ENCODE measurements around the gene GGT6.

- TF ChIP-seq POLR2A (IDR thresholded peaks at IDR 0.05; ENCODE audit: low read depth, low read length) = no peak
- no peak for TF ChIP-seq POLR2AphosphoS5 (IDR thresholded peaks at IDR 0.05; ENCODE audit: low read depth, low read length)
These were observed 9.2 kb upstream of the GGT6 start for GRCh38 chr17:4569591-4569990.
